ENCODE data around the gene PEX14.

The PEX14 gene

GRCh38 chr1:10591010-10591409 lies 116.3 kb downstream of the PEX14 start:
- TF ChIP-seq YY1 (IDR thresholded peaks at IDR 0.05; ENCODE audit: insufficient read depth, insufficient read length) (no peak), ZNF274 (IDR thresholded peaks at IDR 0.05; ENCODE audit: low read depth, low read length) (no peak), SUZ12 (IDR thresholded peaks at IDR 0.05; ENCODE audit: extremely low read depth, insufficient read depth, insufficient read length) (no peak)
- Histone ChIP-seq H3K9me3 (ENCODE audit: insufficient read depth, low read length) (no peaks in the 10 kb centered on the region), H3K9ac (ENCODE audit: insufficient read length, low read depth) (no peak overlapping the region)

GRCh38 chr1:10592373-10592772 lies 117.6 kb downstream of the PEX14 start:
- TF ChIP-seq ZNF274 (IDR thresholded peaks at IDR 0.05; ENCODE audit: low read depth, low read length) (no peak), YY1 (IDR thresholded peaks at IDR 0.05; ENCODE audit: insufficient read depth, insufficient read length) (no peak), SUZ12 (IDR thresholded peaks at IDR 0.05; ENCODE audit: extremely low read depth, insufficient read depth, insufficient read length) (no peak)

More at GRCh38 chr1:10591010-10591409, 116.3 kb downstream of the PEX14 start:
- H3K4me3 ChIP-seq (ENCODE audit: insufficient read length, low read depth), result no peak overlapping the region
- H3K4me1 ChIP-seq (ENCODE audit: insufficient read depth, insufficient read length), result no peaks in the 10 kb centered on the region
- no peaks in the 10 kb centered on the region for H3K36me3 ChIP-seq (ENCODE audit: insufficient read depth, insufficient read length, low read length)
- H3K27me3 ChIP-seq (ENCODE audit: insufficient read depth, insufficient read length), result no peaks in the 10 kb centered on the region
- DNase-seq (ENCODE audit: low read depth, low spot score), result no peak

GRCh38 chr1:10593750-10594149 lies 119.0 kb downstream of the PEX14 start:
- Histone ChIP-seq H3K27me3 (ENCODE audit: insufficient read depth, insufficient read length) (no peaks in the 10 kb centered on the region), H3K9me3 (ENCODE audit: insufficient read depth, low read length) (no peaks in the 10 kb centered on the region), H3K4me1 (ENCODE audit: insufficient read depth, insufficient read length) (peaks cover 4% of the 10 kb centered on the region), H3K36me3 (ENCODE audit: insufficient read depth, insufficient read length, low read length) (peaks cover 2% of the 10 kb centered on the region), H3K4me3 (ENCODE audit: insufficient read length, low read depth) (no peak overlapping the region), H3K9ac (ENCODE audit: insufficient read length, low read depth) (no peak overlapping the region)
- DNase-seq (ENCODE audit: low read depth, low spot score), result no peak
- TF ChIP-seq SUZ12 (IDR thresholded peaks at IDR 0.05; ENCODE audit: extremely low read depth, insufficient read depth, insufficient read length) (no peak), ZNF274 (IDR thresholded peaks at IDR 0.05; ENCODE audit: low read depth, low read length) (no peak), YY1 (IDR thresholded peaks at IDR 0.05; ENCODE audit: insufficient read depth, insufficient read length) (no peak)

More at GRCh38 chr1:10592373-10592772, 117.6 kb downstream of the PEX14 start:
- Histone ChIP-seq H3K9ac (ENCODE audit: insufficient read length, low read depth) (no peak overlapping the region), H3K27me3 (ENCODE audit: insufficient read depth, insufficient read length) (no peaks in the 10 kb centered on the region), H3K4me1 (ENCODE audit: insufficient read depth, insufficient read length) (peaks cover 2% of the 10 kb centered on the region), H3K36me3 (ENCODE audit: insufficient read depth, insufficient read length, low read length) (peaks cover 2% of the 10 kb centered on the region), H3K9me3 (ENCODE audit: insufficient read depth, low read length) (no peaks in the 10 kb centered on the region), H3K4me3 (ENCODE audit: insufficient read length, low read depth) (no peak overlapping the region)
- no peak for DNase-seq (ENCODE audit: low read depth, low spot score)

- no peaks in the 10 kb centered on the region for H3K9me3 ChIP-seq (ENCODE audit: insufficient read depth, low read length)
- no peaks in the 10 kb centered on the region for H3K27me3 ChIP-seq (ENCODE audit: insufficient read depth, insufficient read length)
- H3K9ac ChIP-seq (ENCODE audit: insufficient read length, low read depth), result no peak overlapping the region
- H3K4me3 ChIP-seq (ENCODE audit: insufficient read length, low read depth), result no peak overlapping the region
- peaks cover 2% of the 10 kb centered on the region for H3K36me3 ChIP-seq (ENCODE audit: insufficient read depth, insufficient read length, low read length)
- H3K4me1 ChIP-seq (ENCODE audit: insufficient read depth, insufficient read length), result peaks cover 4% of the 10 kb centered on the region
- no peak for DNase-seq (ENCODE audit: low read depth, low spot score)
- TF ChIP-seq SUZ12 (IDR thresholded peaks at IDR 0.05; ENCODE audit: extremely low read depth, insufficient read depth, insufficient read length), result no peak
- TF ChIP-seq ZNF274 (IDR thresholded peaks at IDR 0.05; ENCODE audit: low read depth, low read length), result no peak
- TF ChIP-seq YY1 (IDR thresholded peaks at IDR 0.05; ENCODE audit: insufficient read depth, insufficient read length), result no peak
Observed at GRCh38 chr1:10594595-10595223, 120.0 kb downstream of the PEX14 start.

- Histone ChIP-seq H3K9ac (ENCODE audit: insufficient read length, low read depth) (peak overlapping the region; percentile 10), H3K27me3 (ENCODE audit: insufficient read depth, insufficient read length) (no peaks in the 10 kb centered on the region), H3K36me3 (ENCODE audit: insufficient read depth, insufficient read length, low read length) (peaks cover 2% of the 10 kb centered on the region), H3K4me3 (ENCODE audit: insufficient read length, low read depth) (no peak overlapping the region), H3K4me1 (ENCODE audit: insufficient read depth, insufficient read length) (peaks cover 7% of the 10 kb centered on the region), H3K9me3 (ENCODE audit: insufficient read depth, low read length) (no peaks in the 10 kb centered on the region)
- no peak for DNase-seq (ENCODE audit: low read depth, low spot score)
- no peak for TF ChIP-seq ZNF274 (IDR thresholded peaks at IDR 0.05; ENCODE audit: low read depth, low read length)
Observed at GRCh38 chr1:10596780-10597179, 122.0 kb downstream of the PEX14 start.

- no peaks in the 10 kb centered on the region for H3K9me3 ChIP-seq (ENCODE audit: insufficient read depth, low read length)
- no peak overlapping the region for H3K9ac ChIP-seq (ENCODE audit: insufficient read length, low read depth)
- H3K4me3 ChIP-seq (ENCODE audit: insufficient read length, low read depth), result no peak overlapping the region
- TF ChIP-seq SUZ12 (IDR thresholded peaks at IDR 0.05; ENCODE audit: extremely low read depth, insufficient read depth, insufficient read length), result no peak
- TF ChIP-seq YY1 (IDR thresholded peaks at IDR 0.05; ENCODE audit: insufficient read depth, insufficient read length), result no peak
- TF ChIP-seq ZNF274 (IDR thresholded peaks at IDR 0.05; ENCODE audit: low read depth, low read length), result no peak
- peaks cover 2% of the 10 kb centered on the region for H3K36me3 ChIP-seq (ENCODE audit: insufficient read depth, insufficient read length, low read length)
- H3K27me3 ChIP-seq (ENCODE audit: insufficient read depth, insufficient read length), result no peaks in the 10 kb centered on the region
- peaks cover 7% of the 10 kb centered on the region for H3K4me1 ChIP-seq (ENCODE audit: insufficient read depth, insufficient read length)
- no peak for DNase-seq (ENCODE audit: low read depth, low spot score)
Observed at GRCh38 chr1:10597492-10598388, 123.0 kb downstream of the PEX14 start.

- H3K9ac ChIP-seq (ENCODE audit: insufficient read length, low read depth), result no peak overlapping the region
- no peak for TF ChIP-seq ZNF274 (IDR thresholded peaks at IDR 0.05; ENCODE audit: low read depth, low read length)
- no peak for TF ChIP-seq YY1 (IDR thresholded peaks at IDR 0.05; ENCODE audit: insufficient read depth, insufficient read length)
- TF ChIP-seq SUZ12 (IDR thresholded peaks at IDR 0.05; ENCODE audit: extremely low read depth, insufficient read depth, insufficient read length), result no peak
- peaks cover 2% of the 10 kb centered on the region for H3K36me3 ChIP-seq (ENCODE audit: insufficient read depth, insufficient read length, low read length)
- no peaks in the 10 kb centered on the region for H3K27me3 ChIP-seq (ENCODE audit: insufficient read depth, insufficient read length)
- no peak for DNase-seq (ENCODE audit: low read depth, low spot score)
- H3K4me1 ChIP-seq (ENCODE audit: insufficient read depth, insufficient read length), result peaks cover 7% of the 10 kb centered on the region
- H3K4me3 ChIP-seq (ENCODE audit: insufficient read length, low read depth), result no peak overlapping the region
- no peaks in the 10 kb centered on the region for H3K9me3 ChIP-seq (ENCODE audit: insufficient read depth, low read length)
Observed at GRCh38 chr1:10598389-10598702, 123.6 kb downstream of the PEX14 start.

Data from NT2/D1 (cell line).